Breast epithelium (tissue), 4 donors: ENCODE results near the gene GNAI1. TPM values are rescaled to one million over a fixed set of nuclear protein-coding genes. Genes with fewer than 3 reads are reported as not detected.

Source experiments
- DNase-seq, 2 donors: peaks; one replicate each; pipeline ENCODE4 v3.0.0-alpha.2; 2019; ENCODE audit warnings: low spot score in 2 of 2
- H3K27ac ChIP-seq, 2 donors: fragments of 200-600 bp; sonication (generic) in 1 of 2; one replicate each; pipeline ENCODE4 v1.5.1; 2016 to 2019; ENCODE audit warnings: mild to moderate bottlenecking in 1 of 2
- H3K27me3 ChIP-seq, 2 donors: fragments of 200-600 bp; sonication (generic) in 1 of 2; one replicate each; pipeline versions ENCODE4 v1.5.1 to v1.6.0; 2017 to 2019; ENCODE audit warnings: control low read depth in 1 of 2, mild to moderate bottlenecking in 1 of 2
- H3K36me3 ChIP-seq: fragments of 200-600 bp; one replicate; pipeline ENCODE4 v1.5.1; 2019
- H3K4me1 ChIP-seq, 2 donors: fragments of 200-600 bp; sonication (generic); one replicate each; pipeline ENCODE4 v1.5.1; 2016 to 2019; ENCODE audit warnings: control low read depth in 1 of 2
- H3K4me3 ChIP-seq, 3 donors: fragments of 200-600 bp; sonication (generic); 1 replicate in 2 of 3; 2 replicates in 1 of 3; pipeline ENCODE4 v1.5.1; 2016 to 2019; ENCODE audit warnings: mild to moderate bottlenecking in 3 of 3, moderate library complexity in 2 of 3
- H3K9me3 ChIP-seq, 2 donors: fragments of 200-600 bp; sonication (generic) in 1 of 2; one replicate each; pipeline ENCODE4 v1.5.1; 2016 to 2019; ENCODE audit warnings: control low read depth in 1 of 2
- POLR2A ChIP-seq: fragments of 450-650 bp; IDR thresholded peaks from one replicate; pipeline ENCODE4 v1.6.1; 2016; ENCODE audit warnings: antibody characterized with exemption, mild to moderate bottlenecking, moderate library complexity
- POLR2AphosphoS5 ChIP-seq, 3 donors: sonication (generic); formaldehyde crosslinking; IDR thresholded peaks; one replicate each; pipeline ENCODE4 v1.6.1; 2017; ENCODE audit warnings: antibody characterized with exemption in 3 of 3
- intact Hi-C: fragments of 100-400 bp; cut with DNase I; formaldehyde crosslinking; loops from one replicate; pipeline ENCODE4 v1.15.1; 2023; ENCODE audit warnings: low total_unique reads
- total RNA-seq, 3 donors: library from RNA; depleted of rRNA; stranded (reverse); fragments of >200 nt; gene quantifications; one replicate each; pipeline ENCODE4 v1.1.0, GENCODE V29; 2016
- TF ChIP-seq, protein P1 (sequence below), 3 donors: fragments of 450-650 bp; IDR thresholded peaks; one replicate each; pipeline ENCODE4 v1.5.1; 2016 to 2017; ENCODE audit warnings: antibody characterized with exemption in 3 of 3, mild to moderate bottlenecking in 3 of 3, moderate library complexity in 3 of 3

GNAI1 gene
- total RNA-seq, 3 donors from 2014 or later, result 25.6 to 75.2 (median 27.5) TPM

- TF ChIP-seq, protein P1, sequence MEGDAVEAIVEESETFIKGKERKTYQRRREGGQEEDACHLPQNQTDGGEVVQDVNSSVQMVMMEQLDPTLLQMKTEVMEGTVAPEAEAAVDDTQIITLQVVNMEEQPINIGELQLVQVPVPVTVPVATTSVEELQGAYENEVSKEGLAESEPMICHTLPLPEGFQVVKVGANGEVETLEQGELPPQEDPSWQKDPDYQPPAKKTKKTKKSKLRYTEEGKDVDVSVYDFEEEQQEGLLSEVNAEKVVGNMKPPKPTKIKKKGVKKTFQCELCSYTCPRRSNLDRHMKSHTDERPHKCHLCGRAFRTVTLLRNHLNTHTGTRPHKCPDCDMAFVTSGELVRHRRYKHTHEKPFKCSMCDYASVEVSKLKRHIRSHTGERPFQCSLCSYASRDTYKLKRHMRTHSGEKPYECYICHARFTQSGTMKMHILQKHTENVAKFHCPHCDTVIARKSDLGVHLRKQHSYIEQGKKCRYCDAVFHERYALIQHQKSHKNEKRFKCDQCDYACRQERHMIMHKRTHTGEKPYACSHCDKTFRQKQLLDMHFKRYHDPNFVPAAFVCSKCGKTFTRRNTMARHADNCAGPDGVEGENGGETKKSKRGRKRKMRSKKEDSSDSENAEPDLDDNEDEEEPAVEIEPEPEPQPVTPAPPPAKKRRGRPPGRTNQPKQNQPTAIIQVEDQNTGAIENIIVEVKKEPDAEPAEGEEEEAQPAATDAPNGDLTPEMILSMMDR (IDR thresholded peaks at IDR 0.05), result no peak
- no peak for TF ChIP-seq POLR2A
- TF ChIP-seq POLR2AphosphoS5 (IDR thresholded peaks at IDR 0.05), result no peak
- Histone ChIP-seq H3K27ac (no peak overlapping the region), H3K9me3 (no peaks in the 10 kb centered on the region), H3K36me3 (no peaks in the 10 kb centered on the region), H3K4me3 (no peak overlapping the region), H3K27me3 (no peaks in the 10 kb centered on the region), H3K4me1 (no peaks in the 10 kb centered on the region)
- intact Hi-C loops, result no loop called here
- no peak for DNase-seq
Observed at GRCh38 chr7:80253653-80254052, 119.0 kb downstream of the GNAI1 start.

GRCh38 chr7:80255656-80256055, 121.0 kb downstream of the GNAI1 start:
- Histone ChIP-seq H3K9me3 (no peaks in the 10 kb centered on the region), H3K4me1 (no peaks in the 10 kb centered on the region), H3K27ac (no peak overlapping the region), H3K4me3 (no peak overlapping the region), H3K27me3 (no peaks in the 10 kb centered on the region), H3K36me3 (no peaks in the 10 kb centered on the region)
- no peak for DNase-seq
- intact Hi-C loops, result no loop called here
- TF ChIP-seq POLR2AphosphoS5 (IDR thresholded peaks at IDR 0.05) (no peak), POLR2A (no peak)
- TF ChIP-seq, protein P1 (IDR thresholded peaks at IDR 0.05), result no peak

DNA sequence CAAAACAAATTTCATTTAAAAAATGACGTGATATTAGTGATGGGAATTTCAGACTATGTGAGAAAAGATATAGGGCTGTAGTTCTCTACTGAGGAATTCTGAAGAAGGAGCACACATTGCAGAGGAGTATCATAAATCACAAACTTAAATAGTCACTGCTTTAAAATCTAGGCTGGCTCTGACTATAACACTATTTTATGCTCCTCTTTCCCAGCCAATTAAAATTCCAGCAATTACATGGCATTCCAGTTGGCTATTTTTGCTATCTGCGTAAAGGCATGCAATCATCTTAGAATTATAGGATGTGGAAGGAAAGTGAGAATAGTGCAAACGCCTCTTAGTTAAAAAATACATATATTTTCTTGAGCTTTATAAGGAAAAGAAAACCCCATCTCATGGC, 123.1 kb downstream of the GNAI1 start:
- H3K27me3 ChIP-seq, result no peaks in the 10 kb centered on the region
- TF ChIP-seq, protein P1 (IDR thresholded peaks at IDR 0.05), result no peak
- TF ChIP-seq POLR2AphosphoS5 (IDR thresholded peaks at IDR 0.05), result no peak
- TF ChIP-seq POLR2A, result no peak
- no peaks in the 10 kb centered on the region for H3K9me3 ChIP-seq
- H3K4me3 ChIP-seq, result no peak overlapping the region
- intact Hi-C loops, result no loop called here
- no peak overlapping the region for H3K27ac ChIP-seq
- H3K4me1 ChIP-seq, result no peaks in the 10 kb centered on the region
- no peak for DNase-seq
- H3K36me3 ChIP-seq, result no peaks in the 10 kb centered on the region

DNA sequence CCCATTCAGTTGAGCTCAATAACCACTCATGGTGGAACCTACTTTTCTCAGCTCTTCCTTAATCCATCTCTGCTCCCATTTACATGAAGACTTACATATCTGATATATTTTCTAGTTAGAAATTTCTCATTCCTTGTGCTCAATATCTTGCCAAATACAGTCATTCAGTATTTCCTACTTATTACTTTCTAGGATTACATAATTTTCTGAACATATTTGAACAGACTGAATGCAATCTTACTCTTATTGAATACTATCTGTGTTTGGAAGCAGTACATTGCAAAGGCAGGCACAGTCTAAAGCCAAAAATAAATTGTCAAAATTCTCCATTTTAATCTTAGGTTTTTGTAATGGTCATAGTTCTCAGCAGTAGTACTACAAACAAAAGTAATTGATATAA, 126.0 kb downstream of the GNAI1 start:
- intact Hi-C loops, result no loop called here
- Histone ChIP-seq H3K4me3 (no peak overlapping the region), H3K9me3 (no peaks in the 10 kb centered on the region), H3K4me1 (no peaks in the 10 kb centered on the region), H3K27ac (no peak overlapping the region), H3K36me3 (no peaks in the 10 kb centered on the region), H3K27me3 (no peaks in the 10 kb centered on the region)
- TF ChIP-seq, protein P1 (IDR thresholded peaks at IDR 0.05), result no peak
- no peak for TF ChIP-seq POLR2A
- TF ChIP-seq POLR2AphosphoS5 (IDR thresholded peaks at IDR 0.05), result no peak
- no peak for DNase-seq

DNA sequence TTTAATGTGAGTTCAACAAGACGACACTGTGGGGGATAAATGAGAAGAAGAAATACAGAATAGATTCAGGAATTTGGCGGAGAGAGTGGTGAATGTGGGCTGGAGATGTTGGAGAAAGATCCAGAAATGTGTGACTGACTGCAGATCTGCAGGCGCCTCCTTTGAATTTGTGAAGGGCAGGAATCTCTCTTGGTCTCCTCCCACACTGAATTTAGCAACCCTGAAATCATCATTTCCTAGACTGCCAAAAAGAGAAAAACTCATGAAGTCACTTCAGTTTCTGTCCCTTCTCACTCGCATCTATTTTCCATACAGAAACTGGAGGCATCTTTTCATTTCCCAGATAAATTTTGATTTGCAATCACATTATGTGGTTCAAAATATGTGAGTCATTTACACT, 128.7 kb downstream of the GNAI1 start:
- Histone ChIP-seq H3K27me3 (no peaks in the 10 kb centered on the region), H3K4me3 (no peak overlapping the region), H3K4me1 (no peaks in the 10 kb centered on the region), H3K9me3 (no peaks in the 10 kb centered on the region), H3K27ac (no peak overlapping the region), H3K36me3 (no peaks in the 10 kb centered on the region)
- intact Hi-C loops, result no loop called here
- TF ChIP-seq, protein P1 (IDR thresholded peaks at IDR 0.05), result no peak
- TF ChIP-seq POLR2A, result no peak
- TF ChIP-seq POLR2AphosphoS5 (IDR thresholded peaks at IDR 0.05), result no peak
- DNase-seq, result no peak
